ENCODE measurements around the gene RAB23. TPM values are rescaled to one million over a fixed set of nuclear protein-coding genes. Genes with fewer than 3 reads are reported as not detected.

RAB23 gene
- total RNA-seq, 1 donor from 2014 or later, result 18.8 TPM

DNA sequence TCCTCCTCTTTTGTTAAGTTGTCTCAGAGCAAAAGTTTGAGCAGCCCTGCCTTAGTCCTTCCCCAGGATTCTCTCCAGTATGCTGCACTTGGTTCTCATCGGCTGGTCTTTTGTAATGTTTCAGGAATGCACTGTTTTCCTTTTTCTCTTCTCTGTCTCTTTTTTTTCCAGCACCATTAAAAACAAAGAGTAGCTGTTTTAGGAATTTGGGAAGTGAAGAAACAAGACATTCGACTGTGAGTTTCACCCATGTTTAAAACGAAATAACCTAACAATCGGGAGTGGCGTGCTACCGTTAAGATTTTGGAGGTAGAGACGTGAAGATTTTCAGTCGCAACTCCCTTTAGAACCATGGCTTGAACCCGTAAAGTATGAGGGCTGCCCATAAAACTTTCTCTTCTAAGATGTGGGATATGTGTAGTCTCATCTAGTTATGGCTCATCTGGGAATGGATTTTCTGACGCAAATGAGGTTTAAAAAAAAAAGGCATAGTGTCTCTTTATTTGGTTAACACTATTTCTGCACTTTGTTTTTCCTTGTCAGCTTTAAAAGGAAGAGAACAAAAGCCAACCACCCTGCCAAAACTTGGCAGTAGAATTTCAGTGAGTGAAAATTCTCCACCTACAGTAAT lies 35.9 kb upstream of the RAB23 start:
- peak overlapping the region in 1 of 3 donors; percentile 52 for H3K4me3 ChIP-seq (ENCODE audit: low read length in 3 of 3)
- H3K27ac ChIP-seq (ENCODE audit: low read depth, low read length), result peak overlapping the region; percentile 59
- no peaks in the 10 kb centered on the region for H3K9me3 ChIP-seq (ENCODE audit: control insufficient read depth in 3 of 3, low read length in 3 of 3)
- H3K9ac ChIP-seq (ENCODE audit: low read depth in 1 of 3, low read length in 3 of 3), result peak overlapping the region in 2 of 3 donors; percentile 19 to 37
- H3K36me3 ChIP-seq (ENCODE audit: control insufficient read depth in 3 of 3, insufficient read depth in 3 of 3, low read length in 3 of 3), result no peaks in the 10 kb centered on the region
- no peaks in the 10 kb centered on the region for H3K27me3 ChIP-seq (ENCODE audit: control insufficient read depth in 3 of 3, insufficient read depth in 3 of 3, low read length in 3 of 3)
- peaks cover 6 to 15% (median 8%) of the 10 kb centered on the region in 3 donors for H3K4me1 ChIP-seq (ENCODE audit: control insufficient read depth in 3 of 3, insufficient read depth in 3 of 3, low read length in 3 of 3)

DNA sequence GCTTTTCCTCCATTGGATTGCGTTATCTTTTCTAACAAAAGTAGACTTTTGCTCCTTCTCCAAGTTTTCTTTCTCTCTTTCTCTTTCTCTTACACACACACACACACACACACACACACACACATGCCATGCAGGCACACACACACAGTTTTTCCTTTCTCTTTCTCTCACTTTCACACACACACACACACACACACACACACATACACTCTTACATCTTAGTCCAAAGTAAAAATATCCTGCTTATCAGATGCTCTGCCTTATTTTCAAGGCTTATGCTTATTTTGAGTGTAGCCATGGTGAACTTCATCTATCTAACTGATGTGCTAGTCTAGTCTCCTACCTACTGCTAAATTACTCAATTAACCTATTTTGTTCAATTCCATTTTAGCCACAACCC lies 34.4 kb upstream of the RAB23 start:
- no peak overlapping the region for H3K4me3 ChIP-seq (ENCODE audit: low read length in 3 of 3)
- H3K9me3 ChIP-seq (ENCODE audit: control insufficient read depth in 3 of 3, low read length in 3 of 3), result no peaks in the 10 kb centered on the region
- H3K9ac ChIP-seq (ENCODE audit: low read depth in 1 of 3, low read length in 3 of 3), result no peak overlapping the region
- H3K36me3 ChIP-seq (ENCODE audit: control insufficient read depth in 3 of 3, insufficient read depth in 3 of 3, low read length in 3 of 3), result no peaks in the 10 kb centered on the region
- H3K4me1 ChIP-seq (ENCODE audit: control insufficient read depth in 3 of 3, insufficient read depth in 3 of 3, low read length in 3 of 3), result peaks cover 3 to 10% (median 6%) of the 10 kb centered on the region in 3 donors
- H3K27me3 ChIP-seq (ENCODE audit: control insufficient read depth in 3 of 3, insufficient read depth in 3 of 3, low read length in 3 of 3), result no peaks in the 10 kb centered on the region
- H3K27ac ChIP-seq (ENCODE audit: low read depth, low read length), result no peak overlapping the region

DNA sequence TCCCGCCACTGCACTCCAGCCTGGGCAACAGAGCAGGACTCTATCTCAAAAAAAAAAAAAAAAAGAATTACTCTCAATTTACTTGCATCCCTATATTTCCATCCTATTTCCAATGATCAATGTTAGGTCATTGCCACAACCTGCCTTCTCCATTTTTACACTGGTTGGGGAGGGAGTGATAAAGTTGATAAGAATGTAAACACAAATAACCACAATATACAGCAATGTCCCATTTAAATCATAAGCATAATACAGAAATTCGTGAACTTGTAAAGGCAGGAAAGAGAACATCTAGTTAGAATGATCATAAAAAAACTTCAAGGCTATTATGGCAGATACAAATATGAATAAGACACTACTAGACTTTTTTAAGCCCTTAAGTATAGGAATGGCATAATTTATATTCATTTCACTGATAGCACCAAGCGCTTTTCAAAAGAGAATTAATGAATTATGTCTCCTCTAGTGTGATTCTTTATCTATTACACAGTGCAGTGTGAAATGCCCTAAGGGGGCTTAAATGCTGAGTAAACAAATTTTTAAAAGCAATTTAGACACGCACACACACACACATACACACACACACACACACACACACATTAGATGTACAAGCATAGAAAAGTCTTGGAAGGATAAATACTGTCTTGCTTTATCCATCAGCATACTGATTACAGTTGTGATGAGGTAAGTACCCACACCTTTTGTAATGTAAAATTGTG lies 33.5 kb upstream of the RAB23 start:
- no peak overlapping the region for H3K4me3 ChIP-seq (ENCODE audit: low read length in 3 of 3)
- H3K4me1 ChIP-seq (ENCODE audit: control insufficient read depth in 3 of 3, insufficient read depth in 3 of 3, low read length in 3 of 3), result peaks cover 3 to 7% (median 5%) of the 10 kb centered on the region in 3 donors
- no peak overlapping the region for H3K27ac ChIP-seq (ENCODE audit: low read depth, low read length)
- H3K9ac ChIP-seq (ENCODE audit: low read depth in 1 of 3, low read length in 3 of 3), result no peak overlapping the region
- H3K9me3 ChIP-seq (ENCODE audit: control insufficient read depth in 3 of 3, low read length in 3 of 3), result no peaks in the 10 kb centered on the region
- H3K36me3 ChIP-seq (ENCODE audit: control insufficient read depth in 3 of 3, insufficient read depth in 3 of 3, low read length in 3 of 3), result no peaks in the 10 kb centered on the region
- no peaks in the 10 kb centered on the region for H3K27me3 ChIP-seq (ENCODE audit: control insufficient read depth in 3 of 3, insufficient read depth in 3 of 3, low read length in 3 of 3)

DNA sequence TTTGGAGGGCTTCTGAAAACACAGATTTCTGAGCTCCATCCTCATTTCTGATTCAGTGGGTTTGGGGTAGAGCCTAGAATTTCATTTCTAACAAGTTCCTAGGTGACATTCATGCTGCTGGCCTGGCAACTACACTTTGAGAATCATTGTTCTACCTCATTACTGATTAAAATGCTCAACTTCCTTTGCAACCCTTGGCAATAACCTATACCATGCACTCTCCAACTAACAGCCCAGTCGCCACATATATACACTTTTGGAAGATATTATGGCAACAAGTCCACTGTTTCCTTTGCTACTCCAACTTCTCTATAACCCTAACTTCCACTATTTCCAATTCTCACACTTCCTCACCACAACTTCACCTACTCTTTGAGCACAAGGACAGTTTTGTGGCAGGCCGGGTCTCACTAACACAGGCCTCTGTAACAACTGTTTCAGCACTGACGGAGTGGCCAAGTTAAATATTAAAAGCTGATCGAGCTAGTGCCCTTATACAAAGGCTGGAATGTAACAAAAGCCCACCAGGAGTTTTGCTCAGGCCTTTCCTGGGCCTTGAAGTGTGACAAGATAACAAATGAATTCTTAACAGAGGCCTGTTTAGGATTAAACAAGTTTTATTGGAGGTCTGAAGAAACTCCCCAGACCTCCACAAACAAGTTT lies 32.1 kb upstream of the RAB23 start:
- Histone ChIP-seq H3K4me3 (ENCODE audit: low read length in 3 of 3) (no peak overlapping the region), H3K9me3 (ENCODE audit: control insufficient read depth in 3 of 3, low read length in 3 of 3) (no peaks in the 10 kb centered on the region), H3K9ac (ENCODE audit: low read depth in 1 of 3, low read length in 3 of 3) (no peak overlapping the region), H3K27me3 (ENCODE audit: control insufficient read depth in 3 of 3, insufficient read depth in 3 of 3, low read length in 3 of 3) (no peaks in the 10 kb centered on the region), H3K36me3 (ENCODE audit: control insufficient read depth in 3 of 3, insufficient read depth in 3 of 3, low read length in 3 of 3) (no peaks in the 10 kb centered on the region), H3K27ac (ENCODE audit: low read depth, low read length) (no peak overlapping the region), H3K4me1 (ENCODE audit: control insufficient read depth in 3 of 3, insufficient read depth in 3 of 3, low read length in 3 of 3) (peaks cover 3 to 7% (median 5%) of the 10 kb centered on the region in 3 donors)

DNA sequence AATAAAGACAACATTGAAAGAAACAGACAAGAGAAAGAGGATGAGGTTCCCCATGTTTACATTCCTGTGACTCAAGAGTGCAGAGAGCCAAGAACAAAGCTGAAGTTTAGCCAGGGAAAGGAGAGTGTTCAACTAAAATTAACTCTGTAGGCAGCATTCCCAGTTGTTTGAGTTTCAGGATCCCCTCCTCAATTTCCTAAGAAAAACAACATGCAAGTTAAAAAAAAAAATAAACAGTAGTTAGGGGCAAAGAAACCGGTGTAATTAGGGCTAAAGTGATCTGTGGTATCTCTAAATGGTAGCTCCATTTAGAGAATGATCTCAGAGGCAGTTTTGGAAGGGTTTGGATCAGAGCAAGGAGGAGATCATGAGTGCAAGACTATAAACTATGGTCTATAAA lies 30.9 kb upstream of the RAB23 start:
- H3K27me3 ChIP-seq (ENCODE audit: control insufficient read depth in 3 of 3, insufficient read depth in 3 of 3, low read length in 3 of 3), result no peaks in the 10 kb centered on the region
- no peak overlapping the region for H3K4me3 ChIP-seq (ENCODE audit: low read length in 3 of 3)
- peak overlapping the region; percentile 31 for H3K27ac ChIP-seq (ENCODE audit: low read depth, low read length)
- H3K9me3 ChIP-seq (ENCODE audit: control insufficient read depth in 3 of 3, low read length in 3 of 3), result no peaks in the 10 kb centered on the region
- peaks cover 3 to 7% (median 5%) of the 10 kb centered on the region in 3 donors for H3K4me1 ChIP-seq (ENCODE audit: control insufficient read depth in 3 of 3, insufficient read depth in 3 of 3, low read length in 3 of 3)
- H3K9ac ChIP-seq (ENCODE audit: low read depth in 1 of 3, low read length in 3 of 3), result no peak overlapping the region
- no peaks in the 10 kb centered on the region for H3K36me3 ChIP-seq (ENCODE audit: control insufficient read depth in 3 of 3, insufficient read depth in 3 of 3, low read length in 3 of 3)

DNA sequence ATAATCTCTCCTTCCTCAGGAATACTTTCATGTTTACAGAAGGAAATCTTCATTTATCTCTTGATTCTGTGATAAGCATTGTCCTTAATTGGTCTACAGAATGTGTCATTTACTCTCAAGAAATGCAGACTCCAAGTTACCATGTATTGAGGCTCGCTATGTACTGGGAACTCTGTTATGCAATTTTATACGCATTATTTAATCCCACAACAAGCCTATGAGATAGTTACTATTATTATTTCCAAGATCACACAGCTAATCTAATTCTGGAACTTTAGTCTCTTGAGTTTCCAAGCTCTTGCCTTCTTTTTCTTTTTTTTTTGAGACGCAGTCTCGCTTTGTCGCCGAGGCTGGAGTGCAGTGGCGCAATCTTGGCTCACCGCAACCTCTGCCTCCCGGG lies 30.0 kb upstream of the RAB23 start:
- no peak overlapping the region for H3K4me3 ChIP-seq (ENCODE audit: low read length in 3 of 3)
- no peaks in the 10 kb centered on the region for H3K9me3 ChIP-seq (ENCODE audit: control insufficient read depth in 3 of 3, low read length in 3 of 3)
- H3K27me3 ChIP-seq (ENCODE audit: control insufficient read depth in 3 of 3, insufficient read depth in 3 of 3, low read length in 3 of 3), result no peaks in the 10 kb centered on the region
- H3K4me1 ChIP-seq (ENCODE audit: control insufficient read depth in 3 of 3, insufficient read depth in 3 of 3, low read length in 3 of 3), result peaks cover 3 to 7% (median 5%) of the 10 kb centered on the region in 3 donors
- H3K36me3 ChIP-seq (ENCODE audit: control insufficient read depth in 3 of 3, insufficient read depth in 3 of 3, low read length in 3 of 3), result no peaks in the 10 kb centered on the region
- peak overlapping the region; percentile 31 for H3K27ac ChIP-seq (ENCODE audit: low read depth, low read length)
- no peak overlapping the region for H3K9ac ChIP-seq (ENCODE audit: low read depth in 1 of 3, low read length in 3 of 3)

DNA sequence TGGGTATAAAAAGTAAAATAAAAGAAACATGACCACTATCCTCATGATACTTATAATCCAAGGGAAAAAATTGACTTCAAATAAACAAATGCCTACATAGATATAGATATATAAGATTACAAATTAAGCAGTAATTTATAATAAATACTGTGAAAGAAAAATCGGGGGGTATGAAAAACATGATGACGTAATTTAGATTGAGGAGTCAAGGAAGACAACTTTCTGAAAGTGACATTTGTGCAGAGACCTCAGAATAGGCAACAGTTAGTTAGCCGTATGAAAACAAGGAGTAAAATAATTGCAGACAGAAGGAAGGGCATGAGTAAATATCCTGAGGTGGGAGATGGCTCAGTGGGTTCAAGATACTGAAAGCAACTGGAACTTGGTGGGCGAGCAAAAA lies 28.2 kb upstream of the RAB23 start:
- H3K9me3 ChIP-seq (ENCODE audit: control insufficient read depth in 3 of 3, low read length in 3 of 3), result no peaks in the 10 kb centered on the region
- peaks cover 3 to 7% (median 5%) of the 10 kb centered on the region in 3 donors for H3K4me1 ChIP-seq (ENCODE audit: control insufficient read depth in 3 of 3, insufficient read depth in 3 of 3, low read length in 3 of 3)
- H3K4me3 ChIP-seq (ENCODE audit: low read length in 3 of 3), result no peak overlapping the region
- H3K9ac ChIP-seq (ENCODE audit: low read depth in 1 of 3, low read length in 3 of 3), result no peak overlapping the region
- H3K27ac ChIP-seq (ENCODE audit: low read depth, low read length), result no peak overlapping the region
- no peaks in the 10 kb centered on the region for H3K36me3 ChIP-seq (ENCODE audit: control insufficient read depth in 3 of 3, insufficient read depth in 3 of 3, low read length in 3 of 3)
- H3K27me3 ChIP-seq (ENCODE audit: control insufficient read depth in 3 of 3, insufficient read depth in 3 of 3, low read length in 3 of 3), result no peaks in the 10 kb centered on the region

DNA sequence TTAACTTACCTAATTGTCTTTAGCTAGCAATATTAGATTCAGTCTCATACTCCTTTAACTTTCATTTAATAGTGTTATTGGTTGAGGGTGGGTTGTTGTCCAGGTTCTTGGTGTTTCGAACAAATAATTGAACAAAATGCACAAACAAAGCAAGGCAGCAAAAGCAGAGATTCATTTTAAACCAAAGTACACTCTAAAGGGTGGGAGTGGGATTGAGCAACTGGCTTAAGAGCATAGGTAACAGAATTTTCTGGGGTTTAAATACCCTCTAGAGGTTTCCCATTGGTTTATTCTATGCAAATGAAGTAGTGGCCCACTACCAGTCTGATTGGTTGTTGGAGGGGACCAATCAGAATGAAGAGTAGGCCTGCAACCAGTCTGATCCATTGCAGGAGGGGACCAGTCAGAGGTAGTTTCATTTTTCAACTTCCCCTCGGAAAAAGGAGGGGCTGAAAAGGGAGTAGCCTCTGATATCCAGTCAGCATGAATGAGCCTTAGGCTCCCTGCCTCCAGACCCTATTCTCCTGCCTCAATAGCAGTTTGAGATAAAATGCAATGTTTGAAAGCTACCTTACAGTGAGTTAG lies 26.3 kb upstream of the RAB23 start:
- Histone ChIP-seq H3K36me3 (ENCODE audit: control insufficient read depth in 3 of 3, insufficient read depth in 3 of 3, low read length in 3 of 3) (no peaks in the 10 kb centered on the region), H3K27ac (ENCODE audit: low read depth, low read length) (no peak overlapping the region), H3K9me3 (ENCODE audit: control insufficient read depth in 3 of 3, low read length in 3 of 3) (no peaks in the 10 kb centered on the region), H3K9ac (ENCODE audit: low read depth in 1 of 3, low read length in 3 of 3) (no peak overlapping the region), H3K4me3 (ENCODE audit: low read length in 3 of 3) (no peak overlapping the region), H3K27me3 (ENCODE audit: control insufficient read depth in 3 of 3, insufficient read depth in 3 of 3, low read length in 3 of 3) (no peaks in the 10 kb centered on the region), H3K4me1 (ENCODE audit: control insufficient read depth in 3 of 3, insufficient read depth in 3 of 3, low read length in 3 of 3) (peaks cover 3 to 7% (median 5%) of the 10 kb centered on the region in 3 donors)

DNA sequence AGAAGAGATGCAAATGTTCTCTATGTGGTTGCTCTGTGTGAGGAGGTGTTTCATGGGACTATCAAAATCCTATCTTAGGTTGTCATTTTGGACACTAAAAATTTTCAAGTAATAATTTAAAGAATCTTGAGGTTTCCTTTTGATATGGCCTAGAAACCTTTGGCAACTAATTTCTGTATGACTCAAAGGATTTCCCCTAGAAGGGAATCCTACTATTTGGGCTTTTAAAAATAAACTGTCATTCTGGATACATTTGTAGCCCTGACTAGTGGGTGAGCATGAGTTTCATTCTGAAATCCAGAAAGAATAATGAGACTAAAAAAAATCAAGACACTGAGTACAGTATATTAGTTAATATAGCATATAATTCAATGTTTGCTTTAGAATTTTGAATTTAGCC lies 25.5 kb upstream of the RAB23 start:
- Histone ChIP-seq H3K27me3 (ENCODE audit: control insufficient read depth in 3 of 3, insufficient read depth in 3 of 3, low read length in 3 of 3) (no peaks in the 10 kb centered on the region), H3K9me3 (ENCODE audit: control insufficient read depth in 3 of 3, low read length in 3 of 3) (no peaks in the 10 kb centered on the region), H3K27ac (ENCODE audit: low read depth, low read length) (no peak overlapping the region), H3K9ac (ENCODE audit: low read depth in 1 of 3, low read length in 3 of 3) (no peak overlapping the region), H3K4me3 (ENCODE audit: low read length in 3 of 3) (no peak overlapping the region), H3K4me1 (ENCODE audit: control insufficient read depth in 3 of 3, insufficient read depth in 3 of 3, low read length in 3 of 3) (peaks cover under 1 to 3% (median under 1%) of the 10 kb centered on the region in 3 donors), H3K36me3 (ENCODE audit: control insufficient read depth in 3 of 3, insufficient read depth in 3 of 3, low read length in 3 of 3) (no peaks in the 10 kb centered on the region)

DNA sequence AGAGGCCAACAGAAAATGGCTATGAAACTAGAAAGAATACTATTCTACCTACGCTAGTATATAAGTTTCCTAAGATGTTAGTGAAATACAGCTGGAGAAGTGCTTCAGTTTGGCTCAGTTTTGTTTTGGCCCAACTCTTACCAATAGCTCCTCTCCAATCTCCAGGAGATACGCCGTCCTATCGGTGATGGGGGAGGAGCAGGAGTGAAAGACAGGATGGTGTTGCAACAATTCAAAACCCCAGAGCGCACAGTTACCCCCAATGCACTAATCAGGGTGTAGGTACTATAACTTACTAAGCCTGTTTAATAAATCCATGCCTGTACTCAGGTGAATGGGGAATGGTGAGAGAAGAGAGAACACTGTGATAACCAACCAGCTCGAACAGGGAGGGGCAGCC lies 24.2 kb upstream of the RAB23 start:
- H3K9me3 ChIP-seq (ENCODE audit: control insufficient read depth in 3 of 3, low read length in 3 of 3), result no peaks in the 10 kb centered on the region
- no peaks in the 10 kb centered on the region for H3K27me3 ChIP-seq (ENCODE audit: control insufficient read depth in 3 of 3, insufficient read depth in 3 of 3, low read length in 3 of 3)
- H3K9ac ChIP-seq (ENCODE audit: low read depth in 1 of 3, low read length in 3 of 3), result no peak overlapping the region
- H3K36me3 ChIP-seq (ENCODE audit: control insufficient read depth in 3 of 3, insufficient read depth in 3 of 3, low read length in 3 of 3), result no peaks in the 10 kb centered on the region
- no peak overlapping the region for H3K4me3 ChIP-seq (ENCODE audit: low read length in 3 of 3)
- H3K27ac ChIP-seq (ENCODE audit: low read depth, low read length), result no peak overlapping the region
- H3K4me1 ChIP-seq (ENCODE audit: control insufficient read depth in 3 of 3, insufficient read depth in 3 of 3, low read length in 3 of 3), result no peaks in the 10 kb centered on the region
